C1 segment of cervical spinal cord (tissue), 14 donors: ENCODE results near the gene IL5.
"Not testable (repeated sequence)": the region's sequence is repeated elsewhere in the genome, so short reads cannot be mapped to it uniquely, and the experiment has no call there.

Source experiments
- DNase-seq, 14 donors: peaks; one replicate each; lab custom pipeline; 2025; lab: John Stamatoyannopoulos, UW

The IL5 gene

DNA sequence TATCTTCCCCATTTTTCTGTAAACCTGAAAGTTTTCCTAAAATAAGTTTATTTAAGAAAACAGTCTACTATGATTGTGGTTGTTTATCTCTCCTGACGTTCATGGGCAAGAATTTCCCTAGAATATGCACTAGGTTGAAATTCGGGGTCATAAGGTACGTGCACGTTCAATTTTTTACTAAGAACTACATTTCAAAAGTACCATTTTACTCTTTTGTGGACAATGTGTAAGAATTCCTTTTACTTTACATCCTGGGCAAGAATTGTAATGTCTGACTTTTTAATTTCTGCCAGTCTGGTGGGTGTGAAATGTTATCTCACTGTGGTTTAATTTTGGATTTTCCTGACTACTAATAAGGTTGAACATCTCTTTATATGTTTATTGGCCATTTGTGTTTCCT lies 12.4 kb downstream of the IL5 start:
- DNase-seq, result no peak

DNA sequence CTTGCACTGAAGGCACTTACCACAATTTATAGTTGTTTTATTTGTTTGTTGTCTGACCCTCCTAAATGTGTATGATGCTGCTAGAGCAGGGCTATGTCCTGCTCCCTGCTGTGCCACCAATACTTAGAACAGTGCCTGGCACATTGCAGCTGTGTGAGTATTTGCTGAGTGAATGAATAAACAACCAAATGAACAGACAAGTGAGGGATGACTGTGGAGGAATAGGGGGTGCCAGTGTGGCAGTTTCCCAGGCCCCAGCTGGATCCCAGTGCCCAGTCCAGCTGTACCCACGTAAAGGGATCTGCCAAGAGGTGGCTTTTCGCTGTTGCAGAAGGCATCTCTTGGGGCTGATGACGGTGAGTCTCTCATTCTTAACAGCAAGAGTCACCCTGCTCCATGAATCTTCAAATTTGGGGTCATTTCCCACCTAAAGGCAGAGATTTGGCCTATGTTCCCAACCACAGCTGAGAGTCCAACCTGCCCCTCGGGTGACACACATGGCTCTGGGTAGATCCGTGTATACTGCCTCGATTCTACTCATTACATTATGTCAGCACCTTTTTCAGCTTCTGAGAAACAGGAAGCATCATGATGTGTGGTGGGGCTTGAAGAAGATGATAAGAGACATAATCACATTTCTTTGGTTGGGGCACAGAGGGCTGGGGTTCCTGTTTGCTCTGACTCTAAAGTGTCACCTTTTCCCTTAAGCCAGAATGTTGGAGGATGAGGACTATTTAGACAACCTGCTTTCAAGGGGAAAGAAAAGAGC lies 14.3 kb downstream of the IL5 start:
- peak in 1 of 14 donors; percentile 8 for DNase-seq

DNA sequence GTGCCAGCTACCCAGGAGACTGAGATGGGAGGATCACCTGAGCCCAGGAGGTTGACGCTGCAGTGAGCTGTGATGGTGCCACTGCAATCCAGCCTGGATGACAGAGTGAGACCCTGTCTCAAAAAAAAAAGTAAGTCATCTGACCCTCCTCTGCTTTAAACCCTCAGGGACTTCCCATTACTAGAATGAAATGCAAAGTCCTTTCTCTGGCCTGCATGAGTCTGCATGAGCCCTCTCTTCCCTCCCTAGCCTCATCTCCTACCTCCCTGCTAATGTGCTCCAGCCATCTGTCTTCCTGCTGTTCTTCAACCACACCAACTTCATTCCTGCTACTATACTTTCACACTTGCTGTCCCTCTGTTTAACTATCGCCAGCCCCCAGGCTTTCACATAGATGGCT lies 15.3 kb downstream of the IL5 start:
- no peak for DNase-seq

DNA sequence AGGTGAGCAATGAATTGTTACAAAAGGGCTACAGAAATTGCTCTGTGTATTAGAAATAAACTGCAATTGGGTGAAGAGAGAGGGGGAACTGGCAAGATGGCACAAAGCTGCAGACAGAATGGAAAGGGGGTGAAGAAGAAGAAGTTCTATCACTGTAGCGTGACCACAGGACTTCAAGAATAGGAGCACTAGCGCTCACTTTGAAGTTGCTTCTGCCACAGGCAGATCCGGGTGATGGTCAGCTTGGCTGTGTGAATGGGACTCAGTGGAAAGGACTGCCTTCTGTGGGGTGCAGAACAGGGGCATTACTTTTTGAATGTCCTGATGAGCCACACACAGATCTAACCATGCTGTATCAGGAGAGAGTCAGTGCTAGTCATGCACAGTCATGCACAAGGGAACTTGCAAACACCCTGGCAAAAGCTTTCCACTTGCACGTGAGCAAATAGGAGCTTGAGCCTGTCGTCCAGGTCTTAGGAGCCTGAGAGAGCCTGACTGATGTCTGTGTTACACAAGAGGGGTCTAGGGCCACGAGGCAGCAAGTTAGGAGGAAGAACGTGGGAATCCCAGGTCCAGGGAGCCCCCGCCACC lies 16.3 kb downstream of the IL5 start:
- no peak for DNase-seq

DNA sequence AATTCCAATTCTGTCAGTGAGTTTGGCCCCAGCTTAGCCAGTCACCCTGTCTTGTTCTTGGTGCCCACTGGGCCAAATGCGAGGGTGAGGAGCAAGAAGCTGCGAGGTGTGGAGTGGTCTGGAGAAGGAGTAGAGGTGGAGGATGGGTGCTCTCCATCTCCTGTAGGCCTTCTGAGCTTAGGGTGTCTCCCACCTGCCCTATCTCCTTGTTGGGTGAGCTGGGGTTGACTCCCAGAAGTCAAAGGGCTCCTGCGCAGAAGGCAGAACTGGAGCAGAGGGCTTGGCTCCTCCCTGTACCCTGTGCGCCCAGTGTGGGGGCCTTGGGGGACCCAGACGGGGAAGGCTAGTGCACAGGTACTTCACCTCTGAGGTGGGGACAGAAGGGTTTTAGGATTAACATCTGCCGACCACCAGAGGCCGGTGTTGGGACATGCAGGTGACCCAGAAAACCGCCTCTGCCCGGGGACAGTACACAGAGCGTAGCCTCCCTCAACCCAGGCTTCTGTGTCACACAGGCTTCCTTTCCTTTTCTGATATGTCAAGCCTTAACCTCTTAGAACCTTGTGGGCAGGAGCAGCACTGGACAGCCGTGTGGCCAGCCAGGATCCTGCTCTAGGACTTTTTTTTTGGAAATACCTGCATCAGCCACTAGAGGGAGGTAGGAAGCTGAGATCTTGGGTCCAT lies 16.9 kb downstream of the IL5 start:
- peak in 4 of 14 donors; percentile 21 to 33 (median 26) for DNase-seq

DNA sequence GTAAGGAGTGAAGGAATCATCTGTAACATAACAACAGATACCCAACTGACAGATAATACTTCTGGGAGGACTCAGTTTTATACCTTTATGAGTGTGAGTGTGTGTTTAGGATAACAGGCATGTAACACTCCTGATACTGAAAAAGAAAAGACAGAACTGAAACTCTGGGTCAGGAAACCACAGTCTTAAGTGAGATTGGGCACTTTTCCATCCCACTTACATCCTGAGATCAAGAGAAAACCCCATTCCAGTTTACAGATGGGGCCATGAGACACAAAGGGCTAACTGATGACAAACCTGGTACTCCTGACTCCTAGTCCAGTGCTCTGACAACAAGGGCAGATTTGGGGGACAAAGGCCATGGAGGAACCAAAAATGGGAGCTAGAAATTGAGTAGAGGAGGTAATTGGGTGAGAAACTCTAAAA lies 18.0 kb downstream of the IL5 start:
- no peak for DNase-seq

DNA sequence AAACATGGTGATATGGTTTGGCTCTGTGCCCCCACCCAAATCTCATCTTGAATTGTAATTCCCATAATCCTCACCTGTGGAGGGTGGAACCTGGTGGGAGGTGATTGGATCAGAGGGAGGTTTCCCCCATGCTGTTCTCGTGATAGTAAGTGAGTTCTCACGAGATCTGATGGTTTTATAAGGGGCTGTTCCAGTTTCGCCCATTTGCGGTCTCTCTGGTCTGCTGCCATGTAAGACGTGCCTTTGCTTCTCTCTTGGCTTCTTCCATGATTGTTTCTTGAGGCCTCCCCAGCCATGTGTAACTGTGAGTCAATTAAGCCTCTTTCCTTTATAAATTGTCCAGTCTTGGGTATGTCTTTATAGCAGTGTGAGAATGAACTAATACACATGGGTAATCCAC lies 18.4 kb downstream of the IL5 start:
- DNase-seq, result not testable (repeated sequence)

DNA sequence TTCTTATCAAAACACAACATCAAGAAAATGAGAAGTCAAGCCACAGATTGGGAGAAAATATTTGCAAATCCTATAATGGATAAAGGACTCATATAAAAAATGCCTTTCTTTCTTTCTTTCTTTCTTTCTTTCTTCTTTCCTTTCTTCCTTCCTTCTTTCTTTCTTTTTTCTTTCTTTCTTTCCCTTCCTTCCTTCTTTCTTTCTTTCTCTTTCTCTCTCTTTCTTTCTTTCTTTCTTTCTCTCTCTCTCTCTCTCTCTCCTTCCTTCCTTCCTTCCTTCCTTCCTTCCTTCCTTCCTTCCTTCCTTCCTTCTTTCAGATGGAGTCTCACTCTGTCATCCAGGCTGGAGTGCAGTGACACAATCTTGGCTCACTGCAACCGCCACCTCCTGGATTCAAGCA lies 21.3 kb downstream of the IL5 start:
- DNase-seq, result not testable (repeated sequence)

DNA sequence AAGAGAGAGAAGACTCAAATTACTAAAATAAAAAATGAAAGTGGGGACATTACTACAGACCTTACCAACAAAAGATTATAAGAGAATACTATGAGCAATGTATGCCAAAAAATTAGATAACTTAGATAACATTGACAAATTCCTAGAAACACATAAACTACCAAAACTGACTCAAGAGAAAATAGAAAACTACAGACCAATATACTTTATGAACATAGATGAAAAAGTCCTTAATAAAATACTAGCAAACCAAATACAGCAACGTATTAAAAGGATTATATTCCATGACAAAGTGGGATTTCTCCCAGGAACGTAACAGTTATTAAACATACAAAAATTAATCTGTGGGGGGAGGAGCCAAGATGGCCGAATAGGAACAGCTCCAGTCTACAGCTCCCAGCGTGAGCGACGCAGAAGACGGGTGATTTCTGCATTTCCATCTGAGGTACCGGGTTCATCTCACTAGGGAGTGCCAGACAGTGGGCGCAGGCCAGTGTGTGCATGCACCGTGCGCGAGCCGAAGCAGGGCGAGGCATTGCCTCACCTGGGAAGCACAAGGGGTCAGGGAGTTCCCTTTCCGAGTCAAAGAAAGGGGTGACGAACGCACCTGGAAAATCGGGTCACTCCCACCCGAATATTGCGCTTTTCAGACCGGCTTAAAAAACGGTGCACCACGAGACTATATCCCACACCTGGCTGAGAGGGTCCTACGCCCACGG lies 29.5 kb downstream of the IL5 start:
- DNase-seq, result not testable (repeated sequence)

DNA sequence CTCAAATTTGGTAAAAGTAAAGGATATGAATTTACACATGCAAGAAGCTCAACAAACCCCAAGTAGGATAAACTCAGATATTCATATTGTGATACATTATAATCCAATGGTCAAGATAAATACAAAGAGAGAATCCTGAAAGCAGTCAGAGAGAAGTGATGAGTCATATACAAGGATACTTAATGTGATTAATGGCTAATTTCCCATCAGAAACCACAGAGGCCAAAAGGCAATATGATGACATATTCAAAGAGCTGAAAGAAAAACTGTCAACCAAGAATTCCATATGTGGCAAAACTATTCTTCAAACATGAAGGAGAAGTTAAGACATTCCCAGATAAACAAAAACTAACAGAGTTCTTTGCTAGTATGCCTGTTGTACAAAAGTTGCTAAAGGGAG lies 33.2 kb downstream of the IL5 start:
- no peak for DNase-seq

DNA sequence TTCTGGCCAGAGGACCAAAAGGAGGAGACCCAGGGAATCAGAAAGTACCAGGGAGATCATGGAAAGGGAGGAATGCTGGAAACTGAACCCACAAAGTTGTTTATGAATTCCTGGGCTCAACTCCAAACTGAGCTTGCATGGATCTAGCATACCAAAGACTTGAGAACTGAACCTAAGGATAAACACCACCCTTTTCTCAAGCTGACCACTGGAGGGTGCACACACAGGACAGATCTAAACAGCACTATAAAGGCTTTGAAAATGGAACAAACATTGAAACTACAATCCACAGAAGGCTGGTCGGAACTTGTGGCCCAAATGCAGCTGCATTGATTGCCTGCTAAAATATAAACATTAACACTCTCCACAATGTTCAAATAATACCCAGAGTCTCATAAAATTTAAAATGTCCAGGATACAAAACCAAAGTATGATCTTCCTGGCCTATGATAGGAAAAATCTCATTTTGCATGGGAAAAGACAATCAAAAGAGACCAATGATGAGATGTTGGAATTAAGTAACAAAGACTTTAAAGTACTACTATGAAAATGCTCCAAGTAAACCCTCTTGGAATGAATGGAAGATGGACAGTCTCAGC lies 37.1 kb downstream of the IL5 start:
- DNase-seq, result no peak

DNA sequence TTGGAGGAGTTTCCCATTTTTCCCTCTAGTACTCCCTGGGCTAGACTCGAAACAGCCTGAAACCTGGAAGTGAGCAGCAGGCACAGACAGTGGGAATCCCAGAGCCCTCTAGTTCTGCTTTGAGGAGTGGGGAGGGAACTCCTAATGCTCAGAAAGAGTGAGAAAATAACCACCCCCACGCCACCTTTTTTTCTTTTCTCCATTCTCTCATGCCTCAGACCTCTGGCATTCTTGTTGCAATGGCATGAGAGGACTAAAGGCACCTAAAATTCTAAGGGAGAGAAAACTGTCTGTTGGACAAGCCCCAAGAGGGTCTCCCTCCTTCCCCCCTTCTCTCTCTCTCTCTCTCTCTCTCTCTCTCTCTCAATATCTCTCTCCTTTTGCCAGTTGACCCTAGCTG lies 37.7 kb downstream of the IL5 start:
- DNase-seq, result no peak

DNA sequence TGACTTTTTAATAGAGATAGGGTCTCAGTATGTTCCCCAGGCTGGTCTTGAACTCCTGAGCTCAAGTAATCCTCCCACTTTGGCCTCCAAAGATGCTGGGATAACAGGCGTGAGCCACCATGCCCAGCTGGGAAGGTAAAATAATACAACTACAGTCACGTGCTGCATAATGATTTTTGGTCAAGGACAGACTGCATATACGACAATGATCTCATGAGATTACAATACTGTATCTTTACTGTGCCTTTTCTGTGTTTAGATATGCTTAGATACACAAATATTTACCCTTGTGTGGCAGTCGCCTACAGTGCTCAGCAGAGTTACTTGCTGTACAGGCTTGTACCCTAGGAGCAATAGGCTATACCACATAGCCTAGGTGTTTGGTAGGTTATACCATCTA lies 38.6 kb downstream of the IL5 start:
- DNase-seq, result no peak

DNA sequence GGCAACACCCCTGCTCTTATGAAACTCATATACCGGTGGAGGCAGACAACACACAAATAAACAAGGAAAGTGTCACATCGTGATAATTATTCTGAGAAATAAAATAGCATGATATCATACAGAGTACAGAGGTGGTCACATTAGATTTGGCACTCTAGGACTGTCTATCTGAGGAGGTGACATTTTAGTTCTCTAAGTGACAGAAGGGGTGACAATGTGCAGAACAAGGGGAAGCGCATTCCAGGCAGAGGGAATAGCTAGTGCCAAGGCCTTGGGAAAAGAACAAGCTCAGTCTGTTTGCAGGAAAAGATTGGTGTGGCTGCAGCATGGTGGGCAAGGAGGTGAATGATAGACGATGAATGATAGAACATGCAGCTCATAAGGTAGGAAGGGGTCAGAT lies 40.1 kb downstream of the IL5 start:
- no peak for DNase-seq

DNA sequence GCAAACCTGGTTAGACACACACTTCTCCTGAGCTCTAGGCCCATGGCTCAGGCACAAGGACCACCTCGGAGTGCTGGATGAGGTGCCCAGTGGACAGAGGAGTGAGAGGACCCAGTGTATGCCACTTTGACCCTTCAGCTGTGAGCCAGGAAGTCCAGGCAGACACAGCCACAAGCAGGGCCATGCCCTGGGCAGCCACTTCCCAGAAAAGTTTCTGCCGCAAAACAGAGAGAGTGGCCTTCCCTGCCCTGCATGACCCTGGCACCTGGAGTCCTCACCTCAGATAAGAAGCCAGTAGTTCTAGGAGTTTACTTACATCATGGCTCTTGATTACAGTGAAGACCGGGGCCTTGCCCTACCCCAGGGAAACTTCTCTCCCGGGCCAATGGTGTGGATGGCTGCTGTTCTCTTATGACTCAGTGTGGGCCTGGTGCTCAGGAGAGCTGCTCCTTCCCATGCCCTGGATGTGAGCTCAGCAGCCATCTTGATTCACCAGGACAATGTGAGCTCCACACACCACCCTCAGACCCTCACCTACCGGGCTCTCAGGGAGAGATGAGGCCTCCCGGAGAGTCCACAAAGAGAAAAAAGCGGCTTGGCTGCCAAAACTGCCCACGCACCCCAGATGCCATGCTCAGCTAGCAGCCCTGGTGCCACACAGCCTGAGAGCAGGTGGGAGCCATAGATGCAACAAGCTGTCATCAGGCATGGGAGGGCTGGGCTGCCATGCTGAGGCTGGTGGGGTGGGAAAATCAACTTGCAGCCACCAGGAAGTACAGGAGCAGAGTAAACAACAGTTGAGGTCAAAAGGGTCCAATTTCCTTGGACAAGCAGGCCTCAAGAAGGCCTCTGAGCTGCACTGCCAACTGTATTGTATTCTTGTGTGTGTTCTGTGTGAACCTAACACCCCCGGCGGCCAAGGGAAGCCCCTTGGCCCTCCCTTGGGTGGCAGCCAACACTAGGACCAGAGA lies 41.1 kb downstream of the IL5 start:
- no peak for DNase-seq

DNA sequence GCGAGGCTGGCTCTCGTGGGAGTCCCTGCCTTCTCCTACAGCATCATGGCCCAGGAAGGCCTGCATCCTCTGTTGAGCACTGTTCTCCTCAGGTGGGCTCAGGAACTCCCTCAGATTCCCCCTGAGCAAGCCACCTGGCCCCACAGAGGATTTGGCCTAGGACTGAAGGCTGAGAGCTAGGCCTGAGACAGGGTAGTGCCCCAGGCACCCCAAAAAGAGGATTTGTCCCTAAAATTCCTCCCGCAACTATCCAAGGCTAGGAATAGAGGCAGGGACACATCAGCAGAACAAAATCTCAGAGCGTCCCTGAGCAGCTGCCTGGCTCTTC lies 41.7 kb downstream of the IL5 start:
- no peak for DNase-seq

DNA sequence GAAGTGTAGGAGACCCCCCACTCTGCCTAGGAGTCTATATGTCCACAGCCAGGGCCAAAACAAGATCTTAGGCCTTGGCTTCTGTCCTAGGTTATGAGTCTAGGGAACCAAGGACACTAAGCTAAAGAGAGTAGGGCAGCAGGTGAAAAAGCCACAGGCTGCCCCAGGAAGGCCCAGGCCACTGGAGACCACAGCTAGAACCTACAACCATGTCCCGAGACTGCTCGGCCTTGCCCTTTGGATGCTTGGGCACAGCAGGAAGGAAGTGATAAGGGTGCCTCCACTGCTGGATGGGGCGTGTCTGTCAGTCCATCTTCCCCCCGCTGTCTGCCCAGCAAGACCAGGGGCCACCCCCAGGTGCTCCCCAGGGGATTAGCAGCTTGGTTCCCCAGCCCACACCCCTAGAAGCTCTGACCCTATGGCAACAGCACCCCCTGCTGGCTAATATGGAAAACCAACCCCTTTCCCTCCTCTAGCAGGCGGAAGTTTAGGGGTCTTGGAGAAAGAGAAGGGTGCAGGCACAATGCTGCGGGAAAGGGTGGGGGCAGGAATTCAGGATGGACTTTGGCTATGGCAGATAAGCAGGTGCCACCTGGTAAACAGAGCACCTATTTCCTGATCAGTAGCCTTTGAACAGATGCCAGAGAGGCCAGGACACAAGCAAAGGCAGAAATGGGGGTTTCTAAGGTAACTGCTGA lies 42.2 kb downstream of the IL5 start:
- DNase-seq, result peak in 9 of 14 donors; percentile 32 to 67 (median 38)

DNA sequence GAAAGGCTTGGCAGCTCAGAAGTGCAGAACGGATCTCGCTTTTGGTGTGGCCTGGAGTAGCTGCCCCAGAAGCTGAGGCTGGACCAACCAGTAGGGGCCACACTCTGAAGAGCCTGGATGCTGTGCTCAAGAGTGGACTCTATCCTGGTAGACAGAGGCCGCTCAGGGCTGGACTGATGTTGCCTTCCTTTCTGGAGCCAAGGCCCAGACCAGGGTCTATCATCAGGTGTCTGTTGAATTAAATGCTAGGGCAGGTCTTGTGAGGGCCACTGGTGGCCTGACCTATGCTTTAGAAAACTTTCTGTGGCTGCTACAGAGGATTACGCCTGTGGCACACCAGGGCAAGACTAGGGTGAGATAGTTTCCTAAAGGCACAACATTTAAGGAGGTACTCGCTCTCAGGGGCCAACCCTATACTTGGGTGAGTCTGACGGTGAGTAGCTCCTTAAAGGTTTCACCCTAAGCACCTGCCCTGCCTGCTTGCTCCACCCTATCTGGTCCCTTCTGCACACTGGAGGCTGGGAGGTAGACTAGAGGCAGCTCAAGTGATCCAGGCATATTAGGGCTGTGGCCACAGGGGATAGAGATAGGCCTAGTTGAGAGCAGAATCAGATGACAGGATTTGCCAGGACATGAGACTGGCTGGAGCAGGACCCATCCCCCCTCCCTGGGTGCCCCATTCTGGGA lies 42.9 kb downstream of the IL5 start:
- DNase-seq, result no peak

DNA sequence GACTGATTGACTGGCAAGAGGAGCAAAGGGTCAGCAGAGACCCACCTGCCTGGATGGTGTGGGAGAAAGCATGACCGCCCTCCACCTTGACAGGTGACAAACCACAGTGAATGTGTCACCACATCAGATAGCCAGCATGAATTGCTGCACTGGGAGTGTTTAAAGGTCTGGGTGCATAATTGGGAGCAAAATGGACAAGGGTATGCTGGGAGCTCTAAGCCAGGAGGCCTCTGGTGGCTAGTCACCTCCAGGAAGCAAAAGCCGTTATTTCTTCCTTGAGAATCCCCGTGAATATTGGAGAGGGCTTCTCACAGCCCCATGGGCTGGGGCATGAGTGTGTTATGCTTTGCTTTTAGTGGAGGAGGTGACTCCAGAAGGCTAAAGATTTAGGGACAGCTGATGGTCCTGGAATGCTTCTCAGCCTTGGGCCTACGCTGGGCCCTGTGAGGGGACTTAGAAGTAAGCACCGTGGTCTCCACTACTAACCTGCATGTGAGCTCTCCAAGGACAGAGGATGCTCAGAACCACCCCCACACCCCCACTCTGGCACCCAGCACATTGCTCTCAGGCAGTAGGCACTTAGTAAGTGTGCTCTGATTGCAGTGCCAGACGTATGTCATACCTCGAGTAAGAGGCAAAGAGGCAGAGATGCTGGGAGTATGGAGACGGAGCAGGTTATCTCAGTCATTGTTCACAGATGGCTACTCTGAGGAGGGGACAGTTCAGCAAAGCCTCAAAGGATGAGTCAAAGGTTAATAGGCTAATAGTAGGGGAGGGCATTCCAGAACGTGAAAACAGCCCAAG lies 43.7 kb downstream of the IL5 start:
- no peak for DNase-seq
